Type B pancreatic cell (in vitro differentiated cells): ENCODE measurements around the gene TESK2. TPM values are rescaled to one million over a fixed set of nuclear protein-coding genes. Genes with fewer than 3 reads are reported as not detected.

Source experiments
- DNase-seq: peaks from one replicate; pipeline ENCODE4 v3.0.0; 2021; ENCODE audit warnings: mixed read lengths; ENCODE audit not compliant: unreplicated experiment; ENCODE audit errors: extremely low spot score
- H3K27ac Mint-ChIP-seq: 2 replicates; pipeline ENCODE4 v1.8.0; 2021; ENCODE audit warnings: mild to moderate bottlenecking, mixed read lengths
- H3K27me3 Mint-ChIP-seq: 2 replicates; pipeline ENCODE4 v1.8.0; 2021; ENCODE audit warnings: mixed read lengths
- H3K36me3 Mint-ChIP-seq: 2 replicates; pipeline ENCODE4 v1.8.0; 2021; ENCODE audit warnings: mixed read lengths
- H3K4me1 Mint-ChIP-seq: one replicate; pipeline ENCODE4 v1.8.0; 2021; ENCODE audit warnings: mixed read lengths; ENCODE audit not compliant: unreplicated experiment
- H3K4me3 Mint-ChIP-seq: 2 replicates; pipeline ENCODE4 v1.8.0; 2021; ENCODE audit warnings: mild to moderate bottlenecking, mixed read lengths
- H3K9me3 Mint-ChIP-seq: 2 replicates; pipeline ENCODE4 v1.8.0; 2021; ENCODE audit warnings: mixed read lengths
- CTCF ChIP-seq: fragments of 200-600 bp; sonication (generic); conservative IDR thresholded peaks from 2 replicates; pipeline ENCODE4 v1.5.0; 2021; ENCODE audit warnings: antibody characterized with exemption, mild to moderate bottlenecking
- total RNA-seq: library from RNA; stranded (reverse); gene quantifications from 2 replicates; pipeline ENCODE4 v1.2.1, GENCODE V29; 2021; ENCODE audit warnings: low replicate concordance

Gene TESK2
- total RNA-seq, 1 donor from 2014 or later = 6.7 TPM

DNA sequence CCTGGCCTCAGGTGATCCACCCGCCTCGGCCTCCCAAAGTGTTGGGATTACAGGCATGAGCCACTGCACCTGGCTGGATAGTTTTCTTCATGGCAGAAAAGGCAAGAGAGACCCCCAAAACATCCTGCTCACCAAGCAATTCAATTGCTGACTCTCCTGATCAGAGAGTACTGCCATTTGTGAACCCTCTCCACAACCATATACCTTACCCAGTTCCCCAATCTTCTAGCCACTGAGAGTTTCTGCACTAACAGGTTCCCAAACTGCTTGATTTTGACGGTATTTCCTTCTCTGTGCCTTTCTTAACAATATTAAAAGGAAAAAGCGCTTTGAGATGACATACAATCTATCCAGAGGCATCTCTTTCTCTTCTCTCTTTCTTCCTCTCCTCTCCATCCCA, 110.8 kb downstream of the TESK2 start:
- Mint-ChIP-seq H3K4me1 (peaks cover under 1% of the 10 kb centered on the region), H3K9me3 (no peaks in the 10 kb centered on the region), H3K36me3 (no peaks in the 10 kb centered on the region), H3K4me3 (no peak overlapping the region), H3K27me3 (no peaks in the 10 kb centered on the region), H3K27ac (no peak overlapping the region)
- no peak for DNase-seq
- TF ChIP-seq CTCF = no peak

- Mint-ChIP-seq H3K27ac (no peak overlapping the region), H3K27me3 (no peaks in the 10 kb centered on the region), H3K4me3 (no peak overlapping the region), H3K4me1 (no peaks in the 10 kb centered on the region), H3K36me3 (no peaks in the 10 kb centered on the region), H3K9me3 (no peaks in the 10 kb centered on the region)
- no peak for TF ChIP-seq CTCF
- no peak for DNase-seq
Observed at GRCh38 chr1:45379524-45379923, 111.4 kb downstream of the TESK2 start.

DNA sequence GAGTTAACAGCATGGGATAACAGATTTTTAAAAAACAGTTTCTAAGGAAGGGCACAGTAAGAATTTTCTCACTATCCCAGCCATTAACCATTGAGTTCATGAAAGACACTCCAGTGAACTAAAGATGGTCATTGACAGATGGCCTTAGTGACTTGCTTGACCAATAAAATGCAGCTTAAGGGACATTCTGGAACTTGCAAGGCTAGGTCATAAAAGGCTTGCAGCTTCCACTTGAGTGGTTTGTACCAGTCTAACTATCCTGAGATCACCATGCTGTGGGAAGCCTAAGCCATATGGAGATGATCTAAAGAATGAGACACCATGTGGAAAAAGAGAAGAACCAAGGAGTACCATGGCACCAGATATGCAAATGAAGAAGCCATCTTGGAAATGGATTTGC, 112.8 kb downstream of the TESK2 start:
- H3K27ac Mint-ChIP-seq = no peak overlapping the region
- no peak for TF ChIP-seq CTCF
- H3K4me1 Mint-ChIP-seq = no peaks in the 10 kb centered on the region
- no peaks in the 10 kb centered on the region for H3K36me3 Mint-ChIP-seq
- H3K27me3 Mint-ChIP-seq = no peaks in the 10 kb centered on the region
- DNase-seq = no peak
- no peaks in the 10 kb centered on the region for H3K9me3 Mint-ChIP-seq
- H3K4me3 Mint-ChIP-seq = no peak overlapping the region

- H3K27ac Mint-ChIP-seq = no peak overlapping the region
- no peak for TF ChIP-seq CTCF
Observed at GRCh38 chr1:45375104-45376090, 115.6 kb downstream of the TESK2 start.

GRCh38 chr1:45373573-45373972, 117.4 kb downstream of the TESK2 start:
- no peak overlapping the region for H3K4me3 Mint-ChIP-seq
- no peaks in the 10 kb centered on the region for H3K4me1 Mint-ChIP-seq
- DNase-seq = no peak
- no peak for TF ChIP-seq CTCF
- H3K27me3 Mint-ChIP-seq = no peaks in the 10 kb centered on the region
- H3K36me3 Mint-ChIP-seq = no peaks in the 10 kb centered on the region
- H3K9me3 Mint-ChIP-seq = no peaks in the 10 kb centered on the region
- H3K27ac Mint-ChIP-seq = no peak overlapping the region

More at GRCh38 chr1:45375104-45376090, 115.6 kb downstream of the TESK2 start:
- no peak for DNase-seq
- no peaks in the 10 kb centered on the region for H3K27me3 Mint-ChIP-seq
- no peaks in the 10 kb centered on the region for H3K9me3 Mint-ChIP-seq
- no peaks in the 10 kb centered on the region for H3K4me1 Mint-ChIP-seq
- H3K4me3 Mint-ChIP-seq = no peak overlapping the region
- H3K36me3 Mint-ChIP-seq = no peaks in the 10 kb centered on the region
